DND-41 (cell line): ENCODE measurements around the gene BCL7C.

Source experiments
- ATAC-seq: fragments of 200-7000 bp; cut with Tn5 transposase; 3 replicates; pipeline ENCODE4 v1.9.1; 2021; ENCODE audit warnings: low read depth; ENCODE audit not compliant: insufficient read depth
- DNase-seq: peaks from one replicate; pipeline ENCODE4 v3.0.0-alpha.2; 2020
- H2AFZ ChIP-seq: 2 replicates; pipeline ENCODE4 v1.6.0; 2012; ENCODE audit warnings: low read depth, low read length
- H3K27ac ChIP-seq: 2 replicates; pipeline ENCODE4 v1.5.1; 2012; ENCODE audit warnings: low read length, inconsistent platforms
- H3K27me3 ChIP-seq: fragments of 200-600 bp; sonication (generic); 2 replicates; pipeline ENCODE4 v1.6.0; 2012; ENCODE audit warnings: low read length, mild to moderate bottlenecking, inconsistent platforms; ENCODE audit not compliant: insufficient read depth, poor library complexity
- H3K36me3 ChIP-seq: 2 replicates; pipeline ENCODE4 v1.5.1; 2012; ENCODE audit warnings: low read length, inconsistent platforms; ENCODE audit not compliant: insufficient read depth
- H3K4me1 ChIP-seq: 2 replicates; pipeline ENCODE4 v1.5.1; 2012; ENCODE audit warnings: mild to moderate bottlenecking, low read length; ENCODE audit not compliant: insufficient read depth
- H3K4me2 ChIP-seq: 2 replicates; pipeline ENCODE4 v1.6.0; 2012; ENCODE audit warnings: mild to moderate bottlenecking, moderate library complexity, low read length, inconsistent platforms; ENCODE audit not compliant: insufficient read depth
- H3K4me3 ChIP-seq, 2 experiments: fragments of 200-600 bp in 1 of 2; shearing (Covaris generic) in 1 of 2; 2 replicates each; pipeline ENCODE4 v1.5.1; 2012 to 2016; ENCODE audit warnings: inconsistent platforms in 2 of 2, low read length in 2 of 2, mild to moderate bottlenecking in 2 of 2, low read depth in 1 of 2, moderate library complexity in 1 of 2
- H3K79me2 ChIP-seq: 2 replicates; pipeline ENCODE4 v1.6.0; 2012; ENCODE audit warnings: low read length, inconsistent platforms; ENCODE audit not compliant: insufficient read depth
- H3K9ac ChIP-seq: 2 replicates; pipeline ENCODE4 v1.6.0; 2012; ENCODE audit warnings: low read depth, mild to moderate bottlenecking, inconsistent platforms, low read length, moderate library complexity
- H3K9me3 ChIP-seq: 2 replicates; pipeline ENCODE4 v1.5.1; 2012; ENCODE audit warnings: low read length, moderate library complexity, mild to moderate bottlenecking, inconsistent platforms; ENCODE audit not compliant: insufficient read depth, severe bottlenecking
- H4K20me1 ChIP-seq: 2 replicates; pipeline ENCODE4 v1.6.0; 2012; ENCODE audit warnings: low read length; ENCODE audit not compliant: insufficient read depth
- EZH2 ChIP-seq: IDR thresholded peaks from 3 replicates; pipeline ENCODE4 v1.6.1; 2012; ENCODE audit warnings: borderline replicate concordance, low read depth, mild to moderate bottlenecking, moderate library complexity, low read length, inconsistent platforms; ENCODE audit not compliant: severe bottlenecking
- TF ChIP-seq, protein P1 (sequence below): IDR thresholded peaks from 2 replicates; pipeline ENCODE4 v1.5.1; 2012; ENCODE audit warnings: borderline replicate concordance, low read length, moderate library complexity, mild to moderate bottlenecking; ENCODE audit not compliant: poor library complexity, severe bottlenecking; ENCODE audit errors: extremely low read depth

The BCL7C gene

DNA sequence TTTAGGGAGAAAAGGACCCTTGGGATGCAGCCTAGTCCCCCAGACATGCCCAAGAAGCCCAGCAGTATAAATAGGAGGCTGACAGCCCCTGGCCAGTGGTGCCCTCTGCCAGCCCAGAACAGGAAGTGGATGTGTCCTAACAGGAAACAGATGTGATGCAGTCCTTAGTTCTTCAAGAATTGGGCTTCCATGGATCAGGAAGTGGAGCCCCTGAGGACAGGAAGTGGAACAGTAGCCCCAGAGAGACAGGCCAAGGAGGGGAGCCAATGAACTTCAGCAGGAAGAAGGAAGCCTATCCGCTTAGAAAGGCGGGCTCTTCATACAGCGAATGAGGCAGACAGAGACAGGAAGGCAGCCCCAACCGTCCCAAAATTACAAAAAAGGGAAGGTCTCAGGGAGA lies 9.7 kb upstream of the BCL7C start:
- no peaks in the 10 kb centered on the region for H3K36me3 ChIP-seq
- peak overlapping the region; percentile 96 for H3K27ac ChIP-seq
- no peaks in the 10 kb centered on the region for H3K9me3 ChIP-seq
- peak overlapping the region; percentile 6; the same call in 1 of the 2 replicates for H3K9ac ChIP-seq
- no peaks in the 10 kb centered on the region for H4K20me1 ChIP-seq
- H3K4me2 ChIP-seq = peak overlapping the region; percentile 21; the same call in 1 of the 2 replicates
- H3K27me3 ChIP-seq = no peaks in the 10 kb centered on the region
- H2AFZ ChIP-seq = peak overlapping the region; percentile 86
- H3K79me2 ChIP-seq = peaks cover 2% of the 10 kb centered on the region; the same call in 1 of the 2 replicates
- TF ChIP-seq EZH2 = no peak
- TF ChIP-seq, protein P1, sequence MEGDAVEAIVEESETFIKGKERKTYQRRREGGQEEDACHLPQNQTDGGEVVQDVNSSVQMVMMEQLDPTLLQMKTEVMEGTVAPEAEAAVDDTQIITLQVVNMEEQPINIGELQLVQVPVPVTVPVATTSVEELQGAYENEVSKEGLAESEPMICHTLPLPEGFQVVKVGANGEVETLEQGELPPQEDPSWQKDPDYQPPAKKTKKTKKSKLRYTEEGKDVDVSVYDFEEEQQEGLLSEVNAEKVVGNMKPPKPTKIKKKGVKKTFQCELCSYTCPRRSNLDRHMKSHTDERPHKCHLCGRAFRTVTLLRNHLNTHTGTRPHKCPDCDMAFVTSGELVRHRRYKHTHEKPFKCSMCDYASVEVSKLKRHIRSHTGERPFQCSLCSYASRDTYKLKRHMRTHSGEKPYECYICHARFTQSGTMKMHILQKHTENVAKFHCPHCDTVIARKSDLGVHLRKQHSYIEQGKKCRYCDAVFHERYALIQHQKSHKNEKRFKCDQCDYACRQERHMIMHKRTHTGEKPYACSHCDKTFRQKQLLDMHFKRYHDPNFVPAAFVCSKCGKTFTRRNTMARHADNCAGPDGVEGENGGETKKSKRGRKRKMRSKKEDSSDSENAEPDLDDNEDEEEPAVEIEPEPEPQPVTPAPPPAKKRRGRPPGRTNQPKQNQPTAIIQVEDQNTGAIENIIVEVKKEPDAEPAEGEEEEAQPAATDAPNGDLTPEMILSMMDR = no peak
- peak overlapping the region in 1 of 2 experiments; percentile 26; a peak in 2 of 4 replicates for H3K4me3 ChIP-seq
- H3K4me1 ChIP-seq = peaks cover 37% of the 10 kb centered on the region
- ATAC-seq (peak; percentile 67), DNase-seq (peak; percentile 70)

DNA sequence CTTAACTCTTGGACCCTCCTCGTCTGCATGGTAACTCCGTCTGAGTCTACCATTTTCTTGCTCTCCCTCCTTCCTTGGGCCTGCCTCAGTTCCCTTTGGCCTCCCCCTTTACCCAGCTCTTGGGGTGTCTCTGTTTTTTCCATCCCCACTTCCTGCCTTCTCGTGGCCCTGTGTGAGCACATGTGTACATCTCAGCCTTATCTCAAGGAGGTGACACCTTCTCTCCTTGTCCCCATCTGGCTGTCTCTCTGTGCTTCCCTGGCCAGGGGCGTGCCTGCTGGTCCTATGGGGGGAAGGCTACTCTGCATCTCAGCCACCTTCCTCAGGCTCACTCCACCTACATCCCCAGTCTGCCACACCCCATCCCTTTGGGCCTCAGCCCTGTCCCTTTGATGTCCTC lies 9.1 kb upstream of the BCL7C start:
- Histone ChIP-seq H3K27me3 (no peaks in the 10 kb centered on the region), H3K4me3 (peak overlapping the region in 1 of 2 experiments; percentile 71; a peak in 2 of 4 replicates), H3K9ac (peak overlapping the region; percentile 80), H3K27ac (peak overlapping the region; percentile 96), H3K79me2 (peaks cover 2% of the 10 kb centered on the region; the same call in 1 of the 2 replicates), H3K4me1 (peaks cover 37% of the 10 kb centered on the region), H3K9me3 (no peaks in the 10 kb centered on the region), H2AFZ (peak overlapping the region; percentile 98), H4K20me1 (no peaks in the 10 kb centered on the region), H3K36me3 (no peaks in the 10 kb centered on the region), H3K4me2 (peak overlapping the region; percentile 91)
- TF ChIP-seq EZH2 = no peak
- TF ChIP-seq, protein P1 = no peak
- ATAC-seq (peak; percentile 35), DNase-seq (peak; percentile 53)

DNA sequence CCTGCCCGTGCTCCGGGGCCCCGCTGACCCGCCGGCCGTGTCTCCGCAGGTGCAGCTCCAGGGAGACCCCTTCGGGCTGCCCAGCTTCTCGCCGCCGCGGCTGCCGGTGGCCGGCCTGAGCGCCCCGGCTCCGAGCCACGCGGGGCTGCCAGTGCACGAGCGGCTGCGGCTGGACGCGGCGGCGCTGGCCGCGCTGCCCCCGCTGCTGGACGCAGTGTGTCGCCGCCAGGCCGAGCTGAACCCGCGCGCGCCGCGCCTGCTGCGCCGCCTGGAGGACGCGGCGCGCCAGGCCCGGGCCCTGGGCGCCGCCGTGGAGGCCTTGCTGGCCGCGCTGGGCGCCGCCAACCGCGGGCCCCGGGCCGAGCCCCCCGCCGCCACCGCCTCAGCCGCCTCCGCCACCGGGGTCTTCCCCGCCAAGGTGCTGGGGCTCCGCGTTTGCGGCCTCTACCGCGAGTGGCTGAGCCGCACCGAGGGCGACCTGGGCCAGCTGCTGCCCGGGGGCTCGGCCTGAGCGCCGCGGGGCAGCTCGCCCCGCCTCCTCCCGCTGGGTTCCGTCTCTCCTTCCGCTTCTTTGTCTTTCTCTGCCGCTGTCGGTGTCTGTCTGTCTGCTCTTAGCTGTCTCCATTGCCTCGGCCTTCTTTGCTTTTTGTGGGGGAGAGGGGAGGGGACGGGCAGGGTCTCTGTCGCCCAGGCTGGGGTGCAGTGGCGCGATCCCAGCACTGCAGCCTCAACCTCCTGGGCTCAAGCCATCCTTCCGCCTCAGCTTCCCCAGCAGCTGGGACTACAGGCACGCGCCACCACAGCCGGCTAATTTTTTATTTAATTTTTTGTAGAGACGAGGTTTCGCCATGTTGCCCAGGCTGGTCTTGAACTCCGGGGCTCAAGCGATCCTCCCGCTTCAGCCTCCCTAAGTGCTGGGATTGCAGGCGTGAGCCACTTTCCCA lies 8.4 kb upstream of the BCL7C start:
- Histone ChIP-seq H3K79me2 (peaks cover 2% of the 10 kb centered on the region; the same call in 1 of the 2 replicates), H3K27ac (peak overlapping the region; percentile 96), H3K9ac (peak overlapping the region; percentile 80), H2AFZ (peak overlapping the region; percentile 98), H3K36me3 (no peaks in the 10 kb centered on the region), H4K20me1 (no peaks in the 10 kb centered on the region), H3K27me3 (no peaks in the 10 kb centered on the region), H3K9me3 (no peaks in the 10 kb centered on the region), H3K4me1 (peaks cover 37% of the 10 kb centered on the region), H3K4me3 (peak overlapping the region; percentile 29 to 71; a peak in 3 of 4 replicates), H3K4me2 (peak overlapping the region; percentile 91)
- peak; percentile 70 for ATAC-seq
- TF ChIP-seq, protein P1 = peak; percentile 58
- TF ChIP-seq EZH2 = no peak
- DNase-seq = peak; percentile 68
